NCI-H2227 (cell line): ENCODE data around the gene RAPH1.
"Not testable (repeated sequence)": the region's sequence is repeated elsewhere in the genome, so short reads cannot be mapped to it uniquely, and the experiment has no call there.

Experiments used
- DNase-seq: peaks from one replicate; lab custom pipeline; 2025; ENCODE audit not compliant: unreplicated experiment; lab: John Stamatoyannopoulos, UW

Gene RAPH1

DNA sequence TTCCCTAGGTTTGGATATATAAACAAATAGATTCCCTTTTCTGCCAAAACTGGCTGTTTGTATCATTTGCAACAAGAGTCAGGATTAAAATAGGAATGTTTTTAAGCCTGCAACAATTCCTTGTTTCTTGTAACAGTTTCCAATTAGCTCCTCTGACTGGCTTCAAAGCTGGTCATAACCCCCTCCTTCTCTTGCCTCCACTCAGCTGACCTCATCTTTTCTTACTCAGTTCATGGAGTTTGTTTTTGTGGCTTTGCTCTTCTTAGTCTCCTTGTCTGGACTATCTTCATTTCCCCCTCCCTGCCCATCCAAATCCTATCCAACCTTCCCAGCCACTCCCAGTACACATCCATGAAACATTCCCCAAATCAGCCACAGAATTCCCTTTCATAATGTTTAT, 14.3 kb upstream of the RAPH1 start:
- no peak for DNase-seq

DNA sequence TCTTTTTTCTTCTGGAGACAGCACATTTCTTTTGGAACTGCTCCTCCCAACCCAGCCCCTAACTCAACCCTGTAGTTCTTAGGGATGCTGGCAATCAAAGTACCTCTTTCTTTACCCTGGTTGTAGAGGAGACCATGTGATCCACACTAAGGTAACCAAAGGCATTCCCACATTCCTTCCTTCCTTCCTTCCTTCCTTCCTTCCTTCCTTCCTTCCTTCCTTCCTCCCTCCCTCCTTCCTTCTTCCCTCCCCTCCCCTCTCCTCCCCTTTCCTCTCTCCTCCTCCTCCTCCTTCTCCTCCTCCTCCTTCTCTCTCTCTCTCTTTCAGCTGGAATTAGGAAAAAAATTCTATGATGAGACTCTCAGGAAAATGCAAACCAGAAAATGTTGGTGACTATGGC, 13.8 kb upstream of the RAPH1 start:
- DNase-seq: no peak

DNA sequence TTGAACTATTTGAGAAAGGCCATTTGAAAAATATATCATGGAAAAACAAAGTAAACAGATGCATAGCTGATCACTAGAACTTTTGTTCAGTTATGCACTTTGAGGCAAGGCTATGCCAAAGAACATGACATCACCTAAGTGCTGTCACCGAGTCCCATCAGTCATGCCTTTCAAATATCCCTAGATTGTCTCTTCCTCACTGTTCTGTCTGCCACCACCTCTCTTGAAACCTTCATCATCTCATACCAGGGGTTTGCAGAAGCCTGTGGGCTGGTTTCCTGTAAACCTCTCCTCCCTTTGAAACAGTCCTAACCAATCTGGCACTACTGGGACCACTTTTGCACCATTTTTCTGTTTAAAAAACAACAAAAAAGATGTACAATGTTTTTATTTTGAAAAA, 12.3 kb upstream of the RAPH1 start:
- no peak for DNase-seq

GRCh38 chr2:203544402-203544801, 9.3 kb upstream of the RAPH1 start:
- DNase-seq: no peak

GRCh38 chr2:203543898-203544328, 8.8 kb upstream of the RAPH1 start:
- no peak for DNase-seq

DNA sequence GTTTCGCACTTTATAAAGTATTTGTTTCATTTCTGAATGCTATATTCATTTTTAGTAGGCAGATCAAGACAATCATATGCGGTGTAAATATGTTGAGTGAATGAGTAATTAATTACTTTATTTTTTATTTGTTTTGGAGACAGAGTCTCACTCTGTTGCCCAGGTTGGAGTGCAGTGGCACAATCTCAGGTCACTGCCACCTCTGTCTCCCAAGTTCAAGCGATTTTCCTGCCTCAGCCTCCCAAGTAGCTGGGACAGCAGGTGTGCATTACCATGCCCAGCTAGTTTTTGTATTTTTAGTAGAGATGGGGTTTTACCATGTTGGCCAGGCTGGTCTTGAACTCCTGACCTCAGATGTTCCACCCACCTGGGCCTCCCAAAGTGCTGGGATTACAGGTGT, 5.5 kb upstream of the RAPH1 start:
- DNase-seq: not testable (repeated sequence)

DNA sequence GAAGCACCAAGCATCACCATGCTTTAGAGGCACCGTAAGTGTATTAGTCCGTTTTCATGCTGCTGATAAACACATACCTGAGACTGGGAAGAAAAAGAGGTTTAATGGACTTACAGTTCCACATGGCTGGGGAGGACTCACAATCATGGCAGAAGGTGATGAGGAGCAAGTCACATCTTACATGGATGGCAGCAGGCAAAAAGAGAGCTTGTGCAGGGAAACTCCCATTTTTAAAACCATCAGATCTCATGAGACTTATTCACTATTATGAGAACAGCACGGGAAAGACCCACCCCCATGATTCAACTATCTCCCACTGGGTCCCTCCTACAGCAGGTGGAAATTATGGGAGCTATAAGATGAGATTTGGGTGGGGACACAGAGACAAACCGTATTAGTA, 3.1 kb upstream of the RAPH1 start:
- not testable (repeated sequence) for DNase-seq

DNA sequence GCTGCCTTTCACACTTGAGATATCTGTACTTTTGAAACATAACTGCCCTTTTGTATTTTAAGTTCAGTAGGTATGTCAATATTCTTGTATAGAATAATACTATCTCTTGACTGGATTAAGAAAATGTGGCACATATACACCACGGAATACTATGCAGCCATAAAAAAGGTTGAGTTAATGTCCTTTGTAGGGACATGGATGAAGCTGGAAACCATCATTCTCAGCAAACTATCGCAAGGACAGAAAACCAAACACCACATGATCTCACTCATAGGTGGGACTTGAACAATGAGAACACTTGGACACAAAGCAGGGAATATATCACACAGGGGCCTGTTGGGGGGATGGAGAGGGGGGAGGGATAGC, 1.5 kb upstream of the RAPH1 start:
- not testable (repeated sequence) for DNase-seq

DNA sequence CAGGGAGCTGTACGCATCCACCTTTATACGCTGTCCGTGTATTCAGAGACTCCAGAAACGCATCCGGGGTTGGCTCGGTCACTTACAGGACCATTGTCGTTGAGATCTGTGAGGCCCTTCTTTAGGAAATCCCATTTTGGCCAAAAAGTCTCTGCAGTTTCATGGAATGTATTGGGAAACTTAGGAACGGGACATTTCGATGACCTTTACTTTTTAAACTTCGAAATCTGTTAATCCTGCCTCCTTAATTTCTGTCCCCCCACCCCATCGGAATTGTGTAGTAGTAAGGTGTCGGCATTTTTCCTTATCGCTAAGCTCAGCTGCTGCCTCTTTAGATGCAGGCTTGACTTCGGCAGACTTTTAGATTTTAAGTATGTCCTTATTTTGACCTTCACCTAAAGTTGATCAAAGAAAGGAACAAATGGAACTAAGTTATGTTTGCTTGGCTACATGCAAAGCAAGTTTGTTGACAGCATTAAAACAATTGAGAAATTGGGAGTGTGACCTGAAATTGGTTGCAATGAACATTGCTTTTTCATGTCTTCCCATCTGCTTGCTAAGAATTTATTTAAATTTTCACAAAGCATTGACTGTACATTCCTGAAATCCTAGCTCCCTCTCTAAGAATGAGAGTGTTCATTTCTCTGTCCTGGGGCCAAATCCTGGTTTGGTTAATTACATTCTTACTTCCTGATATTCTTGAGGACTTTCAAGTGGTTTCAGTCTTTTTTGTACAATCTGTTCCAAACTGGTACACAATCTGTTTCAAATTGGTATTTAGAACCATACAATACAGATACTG, 884 bp upstream of the RAPH1 start:
- peak; percentile 49 for DNase-seq

GRCh38 chr2:203534621-203535077, 452 bp downstream of the RAPH1 start:
- no peak for DNase-seq

DNA sequence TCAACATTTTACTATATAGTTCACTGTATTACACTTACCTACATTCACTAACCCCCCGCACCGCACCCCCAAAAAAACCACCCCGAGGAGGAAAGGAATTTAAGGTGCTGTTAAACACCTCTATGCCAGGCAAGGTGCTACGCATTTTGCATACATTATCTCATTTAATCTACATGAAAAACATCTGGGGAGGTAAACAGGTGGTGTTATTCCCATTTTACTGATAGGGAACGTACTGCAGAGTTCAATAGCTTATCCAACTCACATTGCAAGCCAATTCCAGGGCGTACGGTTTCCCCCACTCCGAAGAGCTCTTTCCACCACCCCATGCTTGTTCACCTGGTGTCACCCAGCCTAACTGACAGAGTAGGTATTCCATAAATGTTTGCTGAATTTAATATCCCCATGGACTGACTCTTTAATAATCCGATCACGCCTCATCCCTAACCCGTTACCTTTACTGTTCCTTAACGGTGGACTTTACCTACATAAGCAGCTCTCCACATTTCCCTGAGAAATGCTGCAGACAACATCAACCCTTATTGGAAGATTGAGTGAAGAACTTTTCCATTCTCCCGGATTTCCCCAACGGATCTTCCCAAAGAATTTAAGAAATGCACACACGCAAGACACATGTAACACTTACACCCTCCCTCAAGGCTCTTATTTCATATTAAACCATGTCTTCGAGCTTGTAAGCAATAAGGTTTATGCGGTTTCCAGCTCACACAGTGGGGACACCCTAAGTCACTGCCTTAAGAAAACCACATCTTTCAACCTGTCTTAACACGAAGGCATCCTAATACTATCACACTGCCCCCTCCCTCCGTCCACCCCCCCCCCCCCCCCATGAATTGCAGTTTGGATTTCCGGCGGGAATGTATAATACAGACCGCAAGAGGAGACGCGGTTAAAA, 1.2 kb downstream of the RAPH1 start:
- peak; percentile 42 for DNase-seq

DNA sequence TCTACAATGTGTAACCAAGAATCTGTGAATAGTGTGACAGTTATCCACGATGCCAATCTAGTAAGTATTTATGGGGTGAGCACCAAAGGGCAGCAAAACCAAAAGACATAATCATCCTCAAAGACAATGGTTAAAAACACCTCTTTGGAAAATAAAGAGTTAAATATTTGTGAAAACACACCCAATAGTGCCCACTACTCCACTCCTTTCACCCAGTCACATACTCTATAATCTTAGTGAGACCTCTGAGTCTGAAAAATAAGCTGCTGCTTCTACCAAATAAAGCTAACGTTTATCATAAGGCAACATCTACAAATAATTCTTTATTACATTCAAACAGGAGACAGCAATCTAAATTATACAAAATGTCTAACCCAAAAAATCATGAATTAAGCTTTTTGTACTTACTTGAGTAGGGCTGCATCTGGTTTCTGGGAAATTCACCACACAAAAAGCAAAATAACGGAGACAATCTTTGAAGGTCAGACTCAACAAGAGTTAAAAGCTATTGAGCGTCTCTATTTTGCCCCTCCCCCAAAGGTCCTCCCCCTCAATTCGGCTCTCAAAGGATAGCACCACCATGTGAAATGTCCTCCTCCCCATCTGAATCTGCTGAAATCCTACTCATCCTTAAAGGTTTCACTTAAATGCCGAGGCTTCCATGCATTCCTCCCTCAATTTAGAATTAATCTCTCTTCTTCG, 2.0 kb downstream of the RAPH1 start:
- peak; percentile 80 for DNase-seq

DNA sequence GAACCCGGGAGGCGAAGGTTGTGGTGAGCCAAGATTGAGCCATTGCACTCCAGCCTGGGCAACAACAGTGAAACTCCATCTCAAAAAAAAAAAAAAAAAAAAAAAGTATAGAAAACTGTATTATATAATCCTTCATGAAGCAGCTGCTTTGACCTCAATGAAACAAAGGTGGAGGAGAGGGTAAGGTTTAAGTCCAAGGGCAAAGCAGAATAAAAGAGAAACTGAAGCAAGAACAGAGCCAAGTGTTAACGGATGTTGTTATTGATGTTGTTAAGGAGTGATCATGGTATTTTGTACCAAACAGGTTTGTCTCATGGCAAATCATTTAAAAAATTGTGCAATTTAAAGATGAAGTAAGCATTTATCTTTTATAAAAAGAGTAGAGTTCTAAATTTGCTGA, 7.4 kb downstream of the RAPH1 start:
- DNase-seq: no peak

DNA sequence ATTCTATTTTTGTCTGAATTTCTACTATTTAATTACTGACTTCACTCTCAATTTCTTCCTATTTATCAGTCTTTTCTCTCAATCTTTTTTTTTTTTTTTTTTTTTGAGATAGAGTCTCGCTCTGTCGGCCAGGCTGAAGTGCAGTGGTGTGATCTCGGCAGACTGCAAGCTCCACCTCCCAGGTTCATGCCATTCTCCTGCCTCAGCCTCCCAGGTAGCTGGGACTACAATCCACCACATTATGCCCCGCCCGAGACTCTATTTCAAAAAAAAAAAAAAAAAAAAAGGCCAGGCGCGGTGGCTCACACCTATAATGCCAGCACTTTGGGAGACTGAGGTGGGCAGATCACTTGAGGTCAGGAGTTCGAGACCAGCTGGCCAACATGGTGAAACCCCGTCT, 21.8 kb downstream of the RAPH1 start:
- not testable (repeated sequence) for DNase-seq

GRCh38 chr2:203510941-203511305, 24.2 kb downstream of the RAPH1 start:
- no peak for DNase-seq

DNA sequence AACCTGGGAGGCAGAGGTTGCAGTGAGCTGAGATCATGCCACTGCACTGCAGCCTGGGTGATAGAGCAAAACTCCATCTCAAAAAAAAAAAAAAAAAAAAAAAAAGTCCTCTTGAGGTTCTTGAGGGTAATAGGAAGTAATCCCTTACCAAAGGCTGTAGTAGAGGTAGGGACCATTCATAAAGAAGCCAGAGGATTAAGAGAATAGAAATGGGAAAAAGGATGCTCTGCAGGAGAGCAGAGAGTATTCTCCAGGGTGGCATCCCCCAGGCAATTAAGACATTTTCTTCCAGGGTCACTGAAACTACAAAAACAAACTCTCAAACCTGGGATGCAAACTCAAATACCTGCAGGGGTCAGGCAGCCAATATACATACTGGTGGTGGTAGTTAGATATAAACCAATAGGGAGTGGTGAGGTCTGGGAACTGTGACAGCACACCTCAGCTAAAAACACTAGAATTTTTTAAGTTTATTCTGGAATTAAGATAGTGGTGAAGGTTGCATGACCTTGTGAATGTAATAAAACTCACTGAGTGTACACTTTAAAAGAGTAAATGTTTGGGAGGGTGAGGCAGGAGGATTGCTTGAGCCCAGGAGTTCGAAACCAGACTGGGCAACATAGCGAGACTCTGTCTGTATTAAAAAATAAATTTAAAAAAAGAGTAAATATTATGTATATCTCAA, 24.7 kb downstream of the RAPH1 start:
- DNase-seq: no peak

DNA sequence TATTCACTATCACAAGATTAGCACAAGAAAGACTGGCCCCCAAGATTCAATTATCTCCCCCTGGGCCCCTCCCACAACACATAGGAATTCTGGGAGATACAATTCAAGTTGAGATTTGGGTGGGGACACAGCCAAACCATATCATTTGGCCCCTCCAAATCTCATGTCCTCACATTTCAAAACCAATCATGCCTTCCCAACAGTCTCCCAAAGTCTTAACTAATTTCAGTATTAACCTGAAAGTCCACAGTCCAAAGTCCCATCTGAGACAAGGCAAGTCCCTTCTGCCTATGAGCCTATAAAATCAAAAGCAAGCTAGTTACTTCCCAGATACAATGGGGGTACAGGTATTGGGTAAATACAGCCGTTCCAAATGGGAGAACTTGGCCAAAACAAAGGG, 31.6 kb downstream of the RAPH1 start:
- DNase-seq: not testable (repeated sequence)

DNA sequence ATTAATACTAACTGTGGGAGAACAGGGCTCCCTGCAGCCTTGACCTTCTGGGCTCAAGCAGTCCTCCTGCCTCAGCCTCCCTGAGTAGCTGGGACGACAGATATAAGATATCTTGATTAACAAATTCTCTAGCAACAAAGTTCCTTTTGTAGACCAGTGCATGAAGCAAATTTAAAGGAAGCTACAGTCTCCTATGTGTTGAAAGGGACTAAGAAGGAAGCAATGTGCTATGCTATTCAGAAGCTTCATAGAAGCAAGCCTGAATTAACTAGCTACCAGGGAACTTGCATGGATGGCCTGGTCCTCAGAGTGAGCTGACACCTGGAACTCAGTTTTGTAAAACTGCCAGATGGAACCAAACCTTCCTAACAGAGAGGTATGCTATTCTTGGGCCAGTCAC, 33.2 kb downstream of the RAPH1 start:
- no peak for DNase-seq

- no peak for DNase-seq
Measured at GRCh38 chr2:203500951-203501350, 34.1 kb downstream of the RAPH1 start.

DNA sequence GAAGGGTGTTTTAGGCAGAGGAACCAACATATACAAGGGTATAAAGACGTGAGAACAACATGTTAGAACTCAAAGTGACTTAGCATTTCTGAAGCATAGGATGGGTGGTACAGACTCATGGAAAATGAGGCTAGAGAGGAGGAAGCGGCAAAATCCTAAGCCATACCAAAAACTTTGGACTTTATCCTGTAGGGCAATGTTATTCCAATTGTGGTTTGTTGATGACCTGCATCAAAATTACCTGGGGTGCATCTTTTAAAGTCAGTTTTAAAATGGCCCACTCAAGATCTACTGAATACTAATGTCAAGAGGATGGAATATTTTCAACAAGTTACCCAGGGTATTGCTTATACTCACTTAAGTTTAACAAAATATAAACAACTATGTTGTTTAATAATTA, 34.8 kb downstream of the RAPH1 start:
- DNase-seq: no peak

DNA sequence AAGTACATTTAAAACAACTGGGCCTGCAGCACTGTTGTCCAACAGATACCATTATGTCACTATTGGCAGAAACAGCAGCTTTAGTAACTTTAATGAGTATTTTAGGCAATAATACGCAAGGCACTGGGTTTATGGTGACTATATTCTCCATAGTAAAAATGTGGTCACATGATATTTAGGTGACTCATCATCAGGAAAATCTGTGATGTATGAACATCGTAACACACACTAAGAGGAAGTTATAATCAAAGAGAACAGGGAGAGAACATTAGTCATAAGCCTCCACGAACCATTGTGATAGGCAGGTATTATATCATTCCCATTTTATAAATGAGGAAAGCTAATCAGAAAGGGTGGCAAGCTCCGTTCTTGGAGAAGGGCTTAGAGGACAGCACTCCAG, 36.9 kb downstream of the RAPH1 start:
- DNase-seq: peak; percentile 35
